ENCODE data around the gene TJP3. TPM values are rescaled to one million over a fixed set of nuclear protein-coding genes. Genes with fewer than 3 reads are reported as not detected.
"Not testable (repeated sequence)": the region's sequence is repeated elsewhere in the genome, so short reads cannot be mapped to it uniquely, and the experiment has no call there.

TJP3 gene
- total RNA-seq, 1 donor from 2014 or later: 0.22 TPM

DNA sequence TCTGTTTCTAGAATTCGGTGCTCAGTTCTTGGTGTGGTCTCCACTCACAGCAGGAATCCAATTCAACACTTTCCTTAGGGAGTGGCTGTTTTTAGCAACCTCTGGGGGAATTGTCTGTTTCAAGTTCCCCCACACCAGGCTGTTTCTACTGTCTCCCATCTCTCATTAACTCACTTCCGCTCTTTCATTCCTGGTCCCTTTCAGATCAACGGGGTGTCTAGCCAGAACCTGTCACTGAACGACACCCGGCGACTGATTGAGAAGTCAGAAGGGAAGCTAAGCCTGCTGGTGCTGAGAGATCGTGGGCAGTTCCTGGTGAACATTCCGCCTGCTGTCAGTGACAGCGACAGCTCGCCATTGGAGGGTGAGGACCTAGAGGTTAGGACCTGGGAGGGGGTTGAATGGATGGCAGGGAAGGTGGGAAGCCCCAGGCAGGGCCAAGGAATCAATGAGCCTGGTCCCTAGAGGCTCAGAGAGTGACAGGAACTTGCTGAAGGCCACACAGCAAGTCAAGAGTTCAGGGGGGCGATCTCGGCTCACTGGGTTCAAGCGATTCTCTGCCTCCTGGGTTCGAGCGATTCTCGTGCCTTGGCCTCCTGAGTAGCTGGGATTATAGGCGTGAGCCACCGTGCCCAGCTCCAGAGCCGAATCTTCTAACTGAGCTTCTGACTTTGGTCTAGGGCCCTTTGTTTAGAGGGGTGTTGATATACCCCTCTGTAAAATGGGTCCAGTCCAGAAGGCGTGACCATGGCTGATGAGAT lies 25.5 kb downstream of the TJP3 start:
- ATAC-seq (no peak), DNase-seq (no peak)
- intact Hi-C loops (cut with micrococcal nuclease): no loop called here

DNA sequence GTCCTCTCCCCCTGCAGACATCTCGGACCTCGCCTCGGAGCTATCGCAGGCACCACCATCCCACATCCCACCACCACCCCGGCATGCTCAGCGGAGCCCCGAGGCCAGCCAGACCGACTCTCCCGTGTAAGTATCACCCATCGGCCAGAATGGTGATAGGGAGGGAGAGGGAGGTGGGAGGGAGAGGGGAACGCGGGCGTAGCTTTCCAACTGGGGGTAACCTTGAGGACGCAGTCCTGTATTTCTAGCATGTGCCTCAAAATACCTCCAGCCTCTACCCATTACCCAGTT lies 26.1 kb downstream of the TJP3 start:
- intact Hi-C loops (cut with micrococcal nuclease): no loop called here
- no peak for DNase-seq
- ATAC-seq: no peak

DNA sequence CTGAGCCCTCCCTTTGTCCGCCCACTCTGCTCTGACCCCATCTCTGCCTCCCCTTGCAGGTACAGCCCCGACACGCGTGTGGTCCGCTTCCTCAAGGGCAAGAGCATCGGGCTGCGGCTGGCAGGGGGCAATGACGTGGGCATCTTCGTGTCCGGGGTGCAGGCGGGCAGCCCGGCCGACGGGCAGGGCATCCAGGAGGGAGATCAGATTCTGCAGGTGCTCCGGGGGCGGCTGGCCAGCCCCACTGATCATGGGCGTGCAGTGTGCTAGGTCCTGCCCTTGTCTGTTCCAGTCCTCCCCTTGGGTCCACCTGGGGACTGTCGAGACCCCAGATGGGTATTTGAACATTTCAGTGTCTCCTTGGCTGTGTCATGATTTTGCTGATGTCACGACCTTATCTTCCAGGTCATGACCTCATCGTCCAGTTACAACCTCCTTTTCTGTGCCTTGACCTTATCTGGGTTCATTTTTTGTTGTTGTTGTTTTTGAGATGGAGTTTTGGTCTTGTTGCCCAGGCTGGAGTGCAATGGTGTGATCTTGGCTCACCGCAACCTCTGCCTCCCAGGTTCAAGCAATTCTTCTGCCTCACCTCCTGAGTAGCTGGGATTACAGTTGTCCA lies 28.0 kb downstream of the TJP3 start:
- DNase-seq (no peak), ATAC-seq (no peak)
- intact Hi-C loops (cut with micrococcal nuclease): no loop called here

DNA sequence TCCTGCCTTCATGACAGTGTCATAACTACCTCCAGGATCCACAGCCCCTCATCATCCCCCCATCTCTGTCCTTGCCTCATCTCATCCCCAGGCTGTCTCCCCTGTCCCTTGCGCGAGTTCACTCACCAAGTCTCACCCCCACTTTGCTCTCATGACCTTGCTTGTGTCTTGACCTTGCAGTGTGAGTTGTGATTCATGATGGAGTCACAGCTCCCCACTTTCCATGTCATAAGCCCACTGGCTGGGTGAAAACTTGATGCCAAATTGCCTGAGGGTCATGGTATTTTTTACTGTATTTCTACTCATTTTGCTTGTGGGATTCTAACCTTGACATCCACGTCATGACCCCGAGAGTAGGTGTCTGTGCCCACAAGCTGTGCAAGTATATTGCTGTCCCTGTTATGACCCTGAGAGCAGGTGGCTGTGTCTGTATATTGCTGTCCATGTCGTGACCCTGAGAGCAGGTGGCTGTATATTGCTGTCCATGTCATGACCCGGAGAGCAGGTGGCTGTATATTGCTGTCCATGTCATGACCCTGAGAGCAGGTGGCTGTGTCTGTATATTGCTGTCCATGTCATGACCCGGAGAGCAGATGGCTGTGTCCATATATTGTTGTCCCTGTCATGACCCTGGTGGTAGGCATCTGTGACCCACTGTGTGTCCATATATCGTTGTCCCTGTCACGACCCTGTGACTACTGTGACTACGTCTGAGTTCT lies 29.5 kb downstream of the TJP3 start:
- no peak for ATAC-seq
- DNase-seq: no peak
- intact Hi-C loops (cut with micrococcal nuclease): no loop called here

- DNase-seq (no peak), ATAC-seq (no peak)
- intact Hi-C loops (cut with micrococcal nuclease): no loop called here
Observed at GRCh38 chr19:3738477-3739220, 30.5 kb downstream of the TJP3 start.

DNA sequence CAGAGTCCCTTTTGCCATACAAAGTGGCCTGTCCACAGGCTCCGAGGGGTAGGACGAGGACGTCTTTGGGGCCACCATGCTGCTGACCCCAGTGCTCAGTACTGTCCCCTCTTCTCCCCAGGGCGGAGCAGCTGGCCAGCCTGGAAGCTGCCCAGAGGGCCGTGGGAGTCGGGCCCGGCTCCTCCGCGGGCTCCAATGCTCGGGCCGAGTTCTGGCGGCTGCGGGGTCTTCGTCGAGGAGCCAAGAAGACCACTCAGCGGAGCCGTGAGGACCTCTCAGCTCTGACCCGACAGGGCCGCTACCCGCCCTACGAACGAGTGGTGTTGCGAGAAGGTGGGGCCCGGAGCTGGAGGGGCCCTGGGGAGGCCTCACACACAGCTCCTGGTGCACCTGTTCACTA lies 32.2 kb downstream of the TJP3 start:
- no peak for DNase-seq
- intact Hi-C loops (cut with micrococcal nuclease): no loop called here
- no peak for ATAC-seq

DNA sequence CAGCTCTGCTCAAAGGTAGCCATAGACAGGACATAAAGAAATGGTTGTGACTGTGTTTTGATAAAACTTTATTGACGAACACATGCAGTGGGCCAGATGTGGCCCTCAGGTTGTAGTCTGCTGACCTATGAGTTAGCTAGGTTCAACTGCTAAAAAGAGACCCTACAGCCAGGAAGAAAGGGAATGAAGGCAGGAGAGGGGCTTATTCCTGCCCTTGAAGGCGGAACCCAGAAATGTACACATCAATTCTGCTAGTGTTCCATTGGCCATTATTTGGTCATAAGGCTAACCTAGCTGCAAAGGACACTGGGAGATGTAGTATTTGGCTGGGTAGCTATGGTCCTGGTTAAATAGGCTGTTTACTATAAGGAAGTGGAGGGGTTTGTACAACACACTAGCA lies 35.3 kb downstream of the TJP3 start:
- intact Hi-C loops (cut with micrococcal nuclease): no loop called here
- DNase-seq: no peak
- ATAC-seq: no peak

- intact Hi-C loops (cut with micrococcal nuclease): no loop called here
- no peak for DNase-seq
- no peak for ATAC-seq
Observed at GRCh38 chr19:3745363-3746045, 37.3 kb downstream of the TJP3 start.

- DNase-seq: no peak
- intact Hi-C loops (cut with micrococcal nuclease): no loop called here
- no peak for ATAC-seq
Observed at GRCh38 chr19:3746371-3747056, 38.3 kb downstream of the TJP3 start.

GRCh38 chr19:3748965-3749364 lies 40.8 kb downstream of the TJP3 start:
- DNase-seq (no peak), ATAC-seq (no peak)
- intact Hi-C loops (cut with micrococcal nuclease): no loop called here

- intact Hi-C loops (cut with micrococcal nuclease): no loop called here
- DNase-seq (no peak), ATAC-seq (no peak)
Observed at GRCh38 chr19:3750211-3750610, 42.0 kb downstream of the TJP3 start.

GRCh38 chr19:3751236-3751635 lies 43.1 kb downstream of the TJP3 start:
- ATAC-seq (no peak), DNase-seq (no peak)
- intact Hi-C loops (cut with micrococcal nuclease): no loop called here

DNA sequence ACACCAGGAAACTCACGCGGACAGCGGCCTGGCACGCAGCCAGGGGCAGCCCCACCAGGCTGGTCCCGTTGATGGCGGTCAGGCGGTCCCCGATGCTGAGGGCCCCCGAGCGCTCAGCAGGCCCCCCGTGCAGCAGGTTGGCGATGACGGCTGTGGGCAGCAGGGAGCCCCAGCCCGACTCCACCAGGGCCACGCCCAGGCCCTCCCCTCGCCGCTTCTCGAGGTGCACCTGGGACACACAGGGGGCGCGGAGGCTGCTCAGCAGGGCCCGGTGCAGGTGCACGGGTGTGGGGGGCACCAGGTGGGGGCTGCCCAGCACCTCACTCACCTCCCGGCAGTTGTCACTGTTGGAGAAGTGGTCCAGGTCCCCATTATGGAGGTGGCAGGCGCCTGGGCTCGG lies 44.3 kb downstream of the TJP3 start:
- DNase-seq: no peak
- no peak for ATAC-seq
- intact Hi-C loops (cut with micrococcal nuclease): no loop called here

- ATAC-seq (no peak), DNase-seq (no peak)
- intact Hi-C loops (cut with micrococcal nuclease): no loop called here
Observed at GRCh38 chr19:3753631-3754410, 45.6 kb downstream of the TJP3 start.

DNA sequence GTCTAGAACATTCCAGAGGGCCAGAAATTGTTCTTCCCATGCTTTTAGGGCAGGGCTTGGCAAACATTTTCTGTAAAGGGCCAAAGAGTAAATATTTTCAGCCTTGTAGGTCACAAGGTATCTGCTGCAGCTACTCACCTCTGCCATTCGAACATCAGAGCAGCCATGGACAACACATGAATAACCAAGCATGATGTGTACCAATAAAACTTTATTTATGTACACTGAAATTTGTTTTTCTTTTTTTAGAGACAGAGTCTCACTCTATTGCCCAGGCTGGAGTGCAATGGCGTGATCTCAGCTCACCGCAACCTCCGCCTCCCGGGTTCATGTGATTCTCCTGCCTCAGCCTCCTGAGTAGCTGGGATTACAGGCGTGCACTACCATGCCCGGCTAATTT lies 49.5 kb downstream of the TJP3 start:
- ATAC-seq; intact Hi-C loops (cut with micrococcal nuclease); DNase-seq: not testable (repeated sequence)

DNA sequence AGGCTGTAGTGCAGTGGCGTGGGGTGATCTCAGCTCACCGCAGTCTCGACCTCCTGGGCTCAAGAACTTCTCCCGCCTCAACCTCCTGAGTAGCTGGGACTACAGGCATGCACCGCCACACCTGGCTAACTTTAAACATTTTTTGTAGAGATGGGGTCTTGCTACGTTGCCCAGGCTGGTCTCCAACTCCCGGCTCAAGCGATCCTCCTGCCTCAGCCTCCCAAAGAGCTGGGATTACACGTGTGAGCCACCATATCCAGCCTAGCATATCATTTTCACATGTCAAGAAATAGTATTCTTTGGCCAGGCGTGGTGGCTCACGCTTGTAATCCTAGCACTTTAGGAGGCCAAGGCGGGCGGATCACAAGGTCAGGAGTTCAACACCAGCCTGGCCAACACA lies 50.1 kb downstream of the TJP3 start:
- ATAC-seq; DNase-seq; intact Hi-C loops (cut with micrococcal nuclease): not testable (repeated sequence)

DNA sequence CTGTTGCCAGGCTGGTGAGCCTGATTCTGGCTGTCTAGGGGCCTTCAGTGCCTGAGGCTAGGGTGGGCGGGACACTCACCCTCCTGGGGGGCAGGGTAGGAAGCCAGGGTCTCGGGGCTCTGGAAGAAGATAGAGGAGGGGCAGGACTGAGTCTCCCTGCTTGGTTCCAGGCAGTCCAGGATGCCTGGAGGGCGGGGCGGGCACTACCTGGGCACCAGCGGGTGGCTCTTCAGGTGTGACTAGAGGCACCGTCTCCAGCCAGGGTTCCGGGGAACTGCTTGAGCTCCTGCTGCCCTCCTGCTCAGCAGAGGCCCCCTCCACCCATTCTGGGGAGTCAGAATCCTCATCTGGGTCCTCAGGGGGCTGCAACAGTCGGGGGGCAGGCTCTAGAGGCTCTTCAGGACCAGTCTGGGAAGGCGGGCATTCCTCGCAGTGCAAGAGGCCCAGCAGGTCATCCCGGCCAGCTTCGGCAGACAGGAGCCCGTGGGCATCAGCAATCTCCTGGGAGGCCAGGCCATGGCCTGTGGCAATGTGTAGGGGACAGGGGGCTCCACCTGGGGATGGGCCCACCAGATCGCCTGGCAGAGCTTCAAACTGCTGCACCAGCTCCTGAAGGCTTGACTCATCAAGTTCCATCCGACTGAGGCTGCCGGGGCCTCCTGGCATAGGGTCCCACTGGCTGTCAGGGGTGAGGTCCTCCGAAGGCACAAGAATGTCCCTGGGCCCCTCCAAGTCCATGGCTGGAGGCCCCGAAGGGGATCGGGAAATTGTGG lies 51.5 kb downstream of the TJP3 start:
- intact Hi-C loops (cut with micrococcal nuclease): no loop called here
- ATAC-seq (no peak), DNase-seq (no peak)

Measured in left ventricle myocardium superior (tissue), 1 donor.